Type B pancreatic cell (in vitro differentiated cells): ENCODE data around the gene CPD. TPM values are rescaled to one million over a fixed set of nuclear protein-coding genes. Genes with fewer than 3 reads are reported as not detected.

Experiments used
- DNase-seq: peaks from one replicate; pipeline ENCODE4 v3.0.0; 2021; ENCODE audit warnings: mixed read lengths; ENCODE audit not compliant: unreplicated experiment; ENCODE audit errors: extremely low spot score
- H3K27ac Mint-ChIP-seq: 2 replicates; pipeline ENCODE4 v1.8.0; 2021; ENCODE audit warnings: mild to moderate bottlenecking, mixed read lengths
- H3K27me3 Mint-ChIP-seq: 2 replicates; pipeline ENCODE4 v1.8.0; 2021; ENCODE audit warnings: mixed read lengths
- H3K36me3 Mint-ChIP-seq: 2 replicates; pipeline ENCODE4 v1.8.0; 2021; ENCODE audit warnings: mixed read lengths
- H3K4me1 Mint-ChIP-seq: one replicate; pipeline ENCODE4 v1.8.0; 2021; ENCODE audit warnings: mixed read lengths; ENCODE audit not compliant: unreplicated experiment
- H3K4me3 Mint-ChIP-seq: 2 replicates; pipeline ENCODE4 v1.8.0; 2021; ENCODE audit warnings: mild to moderate bottlenecking, mixed read lengths
- H3K9me3 Mint-ChIP-seq: 2 replicates; pipeline ENCODE4 v1.8.0; 2021; ENCODE audit warnings: mixed read lengths
- CTCF ChIP-seq: fragments of 200-600 bp; sonication (generic); conservative IDR thresholded peaks from 2 replicates; pipeline ENCODE4 v1.5.0; 2021; ENCODE audit warnings: antibody characterized with exemption, mild to moderate bottlenecking
- total RNA-seq: library from RNA; stranded (reverse); gene quantifications from 2 replicates; pipeline ENCODE4 v1.2.1, GENCODE V29; 2021; ENCODE audit warnings: low replicate concordance

Gene CPD
- total RNA-seq, 1 donor from 2014 or later: 71.2 TPM

GRCh38 chr17:30468465-30468864 is 89.7 kb downstream of the CPD start:
- no peaks in the 10 kb centered on the region for H3K27me3 Mint-ChIP-seq
- TF ChIP-seq CTCF: no peak
- H3K9me3 Mint-ChIP-seq: no peaks in the 10 kb centered on the region
- H3K27ac Mint-ChIP-seq: no peak overlapping the region
- H3K36me3 Mint-ChIP-seq: peaks cover 6% of the 10 kb centered on the region
- H3K4me3 Mint-ChIP-seq: no peak overlapping the region
- H3K4me1 Mint-ChIP-seq: no peaks in the 10 kb centered on the region
- DNase-seq: no peak

GRCh38 chr17:30472238-30472890 is 93.6 kb downstream of the CPD start:
- Mint-ChIP-seq H3K4me3 (no peak overlapping the region), H3K27ac (no peak overlapping the region), H3K27me3 (no peaks in the 10 kb centered on the region), H3K36me3 (peaks cover 3% of the 10 kb centered on the region), H3K9me3 (no peaks in the 10 kb centered on the region), H3K4me1 (peaks cover 9% of the 10 kb centered on the region)
- no peak for DNase-seq
- no peak for TF ChIP-seq CTCF

- no peak overlapping the region for H3K4me3 Mint-ChIP-seq
- H3K36me3 Mint-ChIP-seq: peaks cover 12% of the 10 kb centered on the region
- H3K27ac Mint-ChIP-seq: no peak overlapping the region
- no peaks in the 10 kb centered on the region for H3K27me3 Mint-ChIP-seq
- H3K4me1 Mint-ChIP-seq: peaks cover 26% of the 10 kb centered on the region
- TF ChIP-seq CTCF: no peak
- H3K9me3 Mint-ChIP-seq: no peaks in the 10 kb centered on the region
- DNase-seq: no peak
Measured at GRCh38 chr17:30475206-30475605, 96.5 kb downstream of the CPD start.

GRCh38 chr17:30476726-30477082 is 98.0 kb downstream of the CPD start:
- no peak for DNase-seq
- no peak for TF ChIP-seq CTCF
- peaks cover 26% of the 10 kb centered on the region for H3K4me1 Mint-ChIP-seq
- H3K4me3 Mint-ChIP-seq: peak overlapping the region; percentile 100
- H3K9me3 Mint-ChIP-seq: no peaks in the 10 kb centered on the region
- H3K36me3 Mint-ChIP-seq: peaks cover 15% of the 10 kb centered on the region
- no peaks in the 10 kb centered on the region for H3K27me3 Mint-ChIP-seq
- peak overlapping the region; percentile 99 for H3K27ac Mint-ChIP-seq

- H3K9me3 Mint-ChIP-seq: no peaks in the 10 kb centered on the region
- TF ChIP-seq CTCF: peak; percentile 86
- peak within 1 kb of the TSS; percentile 99 for H3K27ac Mint-ChIP-seq
- H3K4me1 Mint-ChIP-seq: peaks cover 26% of the 10 kb centered on the region
- peak; percentile 92 for DNase-seq
- H3K36me3 Mint-ChIP-seq: peaks cover 15% of the 10 kb centered on the region
- peak within 1 kb of the TSS; percentile 100 for H3K4me3 Mint-ChIP-seq
- no peaks in the 10 kb centered on the region for H3K27me3 Mint-ChIP-seq
Measured at GRCh38 chr17:30477083-30477773, 98.5 kb downstream of the CPD start, which contains the start of gene GOSR1. Gene GOSR1 (plus strand): TSS chr17:30477408. CDS start chr17:30477434, 26 bp downstream.
